PC-9 (cell line): Measurements from ENCODE around the gene KCNJ12.

Source experiments
- CTCF ChIP-seq: fragments of 200-600 bp; sonication (generic); conservative IDR thresholded peaks from 2 replicates; pipeline ENCODE4 v1.6.1; 2017; ENCODE audit warnings: mixed run types, antibody characterized with exemption, mild to moderate bottlenecking, moderate library complexity
- EZH2 ChIP-seq: fragments of 200-600 bp; sonication (generic); IDR thresholded peaks from 2 replicates; pipeline ENCODE4 v1.8.0; 2017; ENCODE audit warnings: antibody characterized with exemption, low read depth

- TF ChIP-seq CTCF = no peak
- no peak for TF ChIP-seq EZH2
Measured at GRCh38 chr17:21392266-21392665, 16.1 kb downstream of the KCNJ12 start.
